H1 (cell line): ENCODE measurements around the gene PRKN. TPM values are rescaled to one million over a fixed set of nuclear protein-coding genes. Genes with fewer than 3 reads are reported as not detected.

Experiments used
- CTCF ChIA-PET: fragments of 300-600 bp; sonication (Branson Sonifier 250); formaldehyde crosslinking; loops from one replicate; lab custom pipeline; 2021; ENCODE audit not compliant: partially characterized antibody; lab: Charles Lee
- POLR2A ChIA-PET: fragments of 300-600 bp; sonication (Branson Sonifier 250); formaldehyde crosslinking; loops from one replicate; lab custom pipeline; 2021; ENCODE audit warnings: inconsistent platforms; ENCODE audit not compliant: partially characterized antibody; lab: Charles Lee
- DNase-seq, 2 experiments: peaks; one replicate each; pipeline versions ENCODE4 v3.0.0 to v3.0.0-alpha.2; 2010 to 2022; ENCODE audit warnings: low spot score in 2 of 2, low read depth in 1 of 2, mixed read lengths in 1 of 2
- FAIRE-seq: peaks from 2 replicates; lab custom pipeline; 2011; peaks lifted over from hg19 to GRCh38; lab: Jason Lieb, UNC
- H2AFZ ChIP-seq: 2 replicates; pipeline ENCODE4 v1.8.1; 2012; ENCODE audit warnings: low read length, inconsistent platforms
- H2AK5ac ChIP-seq: 2 replicates; pipeline ENCODE4 v1.6.1; 2013; ENCODE audit warnings: low read depth, low read length
- H2BK120ac ChIP-seq: replicated peaks from 2 replicates; pipeline ENCODE3; 2013; ENCODE audit warnings: low read depth, low read length, inconsistent platforms
- H2BK12ac ChIP-seq: 2 replicates; pipeline ENCODE4 v1.6.1; 2013; ENCODE audit warnings: low read depth, low read length
- H2BK15ac ChIP-seq: 2 replicates; pipeline ENCODE4 v1.6.1; 2013; ENCODE audit warnings: low read length
- H2BK20ac ChIP-seq: 2 replicates; pipeline ENCODE4 v1.6.1; 2013; ENCODE audit warnings: low read length
- H2BK5ac ChIP-seq: 2 replicates; pipeline ENCODE4 v1.6.1; 2013; ENCODE audit warnings: low read depth, low read length
- H3K14ac ChIP-seq: 2 replicates; pipeline ENCODE4 v1.6.1; 2013; ENCODE audit warnings: inconsistent platforms; ENCODE audit not compliant: insufficient read length
- H3K18ac ChIP-seq: 2 replicates; pipeline ENCODE4 v1.6.1; 2013; ENCODE audit warnings: low read length; ENCODE audit errors: extremely low read depth
- H3K23ac ChIP-seq: 2 replicates; pipeline ENCODE4 v1.6.1; 2013; ENCODE audit warnings: inconsistent platforms; ENCODE audit not compliant: insufficient read length
- H3K23me2 ChIP-seq: 2 replicates; pipeline ENCODE4 v1.6.1; 2013; ENCODE audit warnings: low read depth, low read length
- H3K27ac ChIP-seq: 2 replicates; pipeline ENCODE4 v1.6.1; 2011; ENCODE audit warnings: low read depth, low read length, inconsistent platforms
- H3K27me3 ChIP-seq, 4 experiments: replicated peaks in 1 of 4; 1 replicate in 1 of 4; 2 replicates in 3 of 4; pipeline versions ENCODE4 v1.6.1 to v1.8.1; 2011 to 2013; ENCODE audit warnings: low read length in 3 of 4, mild to moderate bottlenecking in 3 of 4, inconsistent platforms in 2 of 4, mixed read lengths in 2 of 4, moderate library complexity in 1 of 4; ENCODE audit not compliant: control insufficient read depth in 3 of 4, insufficient read depth in 3 of 4; ENCODE audit errors: extremely low read depth in 1 of 4
- H3K36me3 ChIP-seq, 4 experiments: 2 replicates each; pipeline versions ENCODE4 v1.6.1 to v1.8.1; 2011 to 2013; ENCODE audit warnings: mild to moderate bottlenecking in 4 of 4, low read length in 3 of 4, moderate library complexity in 2 of 4, control low read depth in 1 of 4, inconsistent platforms in 1 of 4; ENCODE audit not compliant: insufficient read depth in 4 of 4, control insufficient read depth in 2 of 4
- H3K4ac ChIP-seq: replicated peaks from 2 replicates; pipeline ENCODE3; 2013; ENCODE audit warnings: low read length, low read depth, mixed read lengths, inconsistent platforms; ENCODE audit not compliant: insufficient read length
- H3K4me1 ChIP-seq, 4 experiments: replicated peaks in 1 of 4; 1 replicate in 1 of 4; 2 replicates in 3 of 4; pipeline versions ENCODE4 v1.6.1 to v1.8.1; 2011 to 2013; ENCODE audit warnings: low read length in 3 of 4, inconsistent platforms in 2 of 4, mixed read lengths in 1 of 4; ENCODE audit not compliant: insufficient read depth in 4 of 4, control insufficient read depth in 3 of 4
- H3K4me2 ChIP-seq, 2 experiments: 2 replicates each; pipeline versions ENCODE4 v1.6.1 to v1.8.1; 2011 to 2013; ENCODE audit warnings: low read depth in 2 of 2, low read length in 2 of 2, control low read depth in 1 of 2, inconsistent platforms in 1 of 2, mild to moderate bottlenecking in 1 of 2; ENCODE audit not compliant: insufficient read depth in 1 of 2
- H3K4me3 ChIP-seq, 4 experiments: fragments of 200-600, 300-600 bp in 1 of 4; sonication (generic), shearing (Covaris generic), sonication (Bioruptor Twin) in 1 of 4; 2 replicates each; pipeline versions ENCODE4 v1.5.1 to v1.8.1; 2011 to 2016; ENCODE audit warnings: low read length in 4 of 4, low read depth in 3 of 4, control low read depth in 2 of 4, inconsistent platforms in 2 of 4, mild to moderate bottlenecking in 2 of 4, mixed read lengths in 1 of 4, moderate library complexity in 1 of 4; ENCODE audit not compliant: insufficient read depth in 2 of 4; ENCODE audit errors: extremely low read depth in 1 of 4
- H3K56ac ChIP-seq: replicated peaks from 2 replicates; pipeline ENCODE3; 2013; ENCODE audit warnings: low read depth, mild to moderate bottlenecking, mixed read lengths, low read length, inconsistent platforms; ENCODE audit not compliant: insufficient read length
- H3K79me1 ChIP-seq: 2 replicates; pipeline ENCODE4 v1.6.1; 2013; ENCODE audit warnings: low read depth, low read length, control low read depth
- H3K79me2 ChIP-seq, 2 experiments: 2 replicates each; pipeline versions ENCODE4 v1.6.1 to v1.8.1; 2012 to 2013; ENCODE audit warnings: low read length in 2 of 2, mild to moderate bottlenecking in 2 of 2, inconsistent platforms in 1 of 2; ENCODE audit not compliant: insufficient read depth in 2 of 2, control insufficient read depth in 1 of 2
- H3K9ac ChIP-seq, 4 experiments: replicated peaks in 1 of 4; 1 replicate in 1 of 4; 2 replicates in 3 of 4; pipeline versions ENCODE4 v1.6.1 to v1.8.1; 2011 to 2013; ENCODE audit warnings: low read depth in 3 of 4, low read length in 3 of 4, control low read depth in 2 of 4, mild to moderate bottlenecking in 2 of 4, moderate library complexity in 2 of 4, inconsistent platforms in 1 of 4; ENCODE audit errors: extremely low read depth in 1 of 4
- H3K9me3 ChIP-seq, 2 experiments: 2 replicates each; pipeline versions ENCODE4 v1.6.1 to v1.8.1; 2012 to 2013; ENCODE audit warnings: mild to moderate bottlenecking in 2 of 2, moderate library complexity in 2 of 2, control low read depth in 1 of 2, inconsistent platforms in 1 of 2, low read depth in 1 of 2, low read length in 1 of 2, mixed read lengths in 1 of 2; ENCODE audit not compliant: insufficient read depth in 2 of 2
- H4K20me1 ChIP-seq, 2 experiments: replicated peaks in 1 of 2; 2 replicates each; pipeline versions ENCODE3 to v1.8.1; 2011 to 2013; ENCODE audit warnings: inconsistent platforms in 2 of 2, low read length in 2 of 2, mild to moderate bottlenecking in 1 of 2; ENCODE audit not compliant: insufficient read depth in 2 of 2, control insufficient read depth in 1 of 2
- H4K5ac ChIP-seq: 2 replicates; pipeline ENCODE4 v1.6.1; 2013; ENCODE audit warnings: low read length, low read depth, mixed read lengths, inconsistent platforms; ENCODE audit not compliant: insufficient read length
- H4K8ac ChIP-seq: 2 replicates; pipeline ENCODE4 v1.8.0; 2013; ENCODE audit warnings: mild to moderate bottlenecking, moderate library complexity, low read length, inconsistent platforms; ENCODE audit not compliant: insufficient read depth; ENCODE audit errors: extremely low read depth
- H4K91ac ChIP-seq: replicated peaks from 2 replicates; pipeline ENCODE3; 2013; ENCODE audit warnings: low read length, mixed read lengths, inconsistent platforms; ENCODE audit not compliant: insufficient read length
- EGR1 ChIP-seq: IDR thresholded peaks from 2 replicates; pipeline ENCODE4 v1.6.1; 2011; ENCODE audit warnings: low read depth, low read length, borderline replicate concordance
- RAD21 ChIP-seq, 2 experiments: IDR thresholded peaks in 1 of 2; conservative IDR thresholded peaks in 1 of 2; 2 replicates each; pipeline ENCODE4 v1.6.1; 2011; ENCODE audit warnings: low read depth in 2 of 2, low read length in 2 of 2, improper control_type of control experiment in 1 of 2, inconsistent platforms in 1 of 2, mild to moderate bottlenecking in 1 of 2, moderate library complexity in 1 of 2
- SIN3A ChIP-seq, 2 experiments: IDR thresholded peaks in 1 of 2; conservative IDR thresholded peaks in 1 of 2; 2 replicates each; pipeline ENCODE4 v1.6.1; 2011 to 2012; ENCODE audit warnings: low read length in 2 of 2, improper control_type of control experiment in 1 of 2, low read depth in 1 of 2, mild to moderate bottlenecking in 1 of 2
- SP1 ChIP-seq: IDR thresholded peaks from 2 replicates; pipeline ENCODE4 v1.6.1; 2011; ENCODE audit warnings: low read depth, low read length
- SRF ChIP-seq: IDR thresholded peaks from 2 replicates; pipeline ENCODE4 v1.6.1; 2011; ENCODE audit warnings: mild to moderate bottlenecking, low read depth, low read length, moderate library complexity
- ZNF274 ChIP-seq: IDR thresholded peaks from 2 replicates; pipeline ENCODE4 v1.7.0; 2012; ENCODE audit warnings: low read length, borderline replicate concordance; ENCODE audit errors: extremely low read depth
- WGBS, 2 experiments: shearing (Covaris generic) in 1 of 2; methylation state at CpG; one replicate each; pipeline versions ENCODE4 v1.1.6 to v1.1.7; 2013 to 2015; ENCODE audit warnings: low lambda C conversion rate in 2 of 2, mixed read lengths in 2 of 2, inconsistent platforms in 1 of 2, low coverage in 1 of 2, missing lambda C conversion rate in 1 of 2; ENCODE audit not compliant: insufficient replicate concordance in 2 of 2, insufficient coverage in 1 of 2, insufficient read length in 1 of 2; ENCODE audit errors: extremely low coverage in 1 of 2, missing lambda C conversion rate in 1 of 2; 5-methylcytosine and 5-hydroxymethylcytosine counted together
- polyA plus RNA-seq, 7 experiments: library from polyadenylated mRNA; depleted of rRNA in 3 of 7; stranded (reverse) in 5 of 7; unstranded in 2 of 7; fragments of >200 nt in 5 of 7; fragments of 200-250 nt in 2 of 7; gene quantifications; 1 replicate in 5 of 7; 2 replicates in 1 of 7; 4 replicates in 1 of 7; pipeline versions ENCODE4 v1.2.1 to v1.2.3, GENCODE V29; 2011 to 2013; ENCODE audit warnings: missing spikeins in 2 of 7, mixed read lengths in 2 of 7
- total RNA-seq: library from RNA; stranded (reverse); fragmentation: NEBNext Ultra II Directional; extraction: Animal tissue kit (Norgen Biotek cat#: 25700); gene quantifications from 2 replicates; pipeline ENCODE4 v1.2.1, GENCODE V29; 2021
- TF ChIP-seq, protein P1 (sequence below): IDR thresholded peaks from 2 replicates; pipeline ENCODE4 v1.6.1; 2012; ENCODE audit warnings: inconsistent platforms
- TF ChIP-seq, protein P2 (sequence below), 3 experiments: IDR thresholded peaks; 1 replicate in 2 of 3; 2 replicates in 1 of 3; pipeline versions ENCODE4 v1.5.1 to v1.6.1; 2011; ENCODE audit warnings: low read length in 3 of 3, mild to moderate bottlenecking in 3 of 3, inconsistent platforms in 2 of 3, low read depth in 1 of 3, moderate library complexity in 1 of 3; ENCODE audit not compliant: insufficient read depth in 1 of 3; ENCODE audit errors: control extremely low read depth in 1 of 3

Gene PRKN
- total and polyA plus RNA-seq, 2 of the 8 experiments (the other 6 are each of a cell fraction or from before 2014, with no cell fraction given): 0.13 to 0.29 TPM

GRCh38 chr6:161829291-161829729, 898.3 kb downstream of the PRKN start:
- Histone ChIP-seq H2AFZ (no peak overlapping the region), H4K91ac (no peak overlapping the region), H3K14ac (no peak overlapping the region), H2BK20ac (no peak overlapping the region), H3K4me3 (no peak overlapping the region), H3K4ac (no peak overlapping the region), H3K27me3 (no peaks in the 10 kb centered on the region), H4K8ac (no peak overlapping the region), H3K9ac (no peak overlapping the region), H3K4me1 (peaks cover 0 to 4% (median 0%) of the 10 kb centered on the region in 4 experiments; a peak in 2 of 7 replicates), H3K36me3 (no peaks in the 10 kb centered on the region), H3K9me3 (no peaks in the 10 kb centered on the region), H3K79me2 (no peaks in the 10 kb centered on the region), H3K4me2 (no peak overlapping the region), H4K5ac (no peak overlapping the region), H4K20me1 (no peaks in the 10 kb centered on the region), H2BK5ac (no peak overlapping the region), H3K79me1 (no peaks in the 10 kb centered on the region), H2BK15ac (no peak overlapping the region), H3K27ac (no peak overlapping the region), H2BK12ac (no peak overlapping the region), H3K56ac (no peak overlapping the region), H2AK5ac (no peak overlapping the region), H3K18ac (no peak overlapping the region), H2BK120ac (no peak overlapping the region), H3K23me2 (no peaks in the 10 kb centered on the region), H3K23ac (no peak overlapping the region)
- WGBS, 2 experiments: 77% methylated on average over 9 of the region's 9 CpGs; no CpG with 5 or more reads in 1 of the 2 experiments
- DNase-seq (no peak), FAIRE-seq (no peak)
- CTCF ChIA-PET: interaction anchor here (0.6 to 1.6 kb wide), 7 partner anchors 10 to 271 kb away, joined by 3 to 4 read pairs (median 3); no protein-coding TSS in a partner anchor
- POLR2A ChIA-PET: interaction anchor here (0.6 to 0.8 kb wide), 3 partner anchors 18 to 1276 kb away, joined by 3 to 4 read pairs (median 3); no protein-coding TSS in a partner anchor
- TF ChIP-seq SRF: no peak
- TF ChIP-seq EGR1: no peak
- TF ChIP-seq RAD21 (IDR thresholded peaks at IDR 0.05 in 1 of 2, conservative IDR thresholded peaks at IDR 0.05 in 1 of 2; ENCODE audit: low read depth in 2 of 2, low read length in 2 of 2): peak in 1 of 2 experiments; percentile 5; a peak in 1 of 4 replicates
- TF ChIP-seq ZNF274: no peak
- TF ChIP-seq, protein P1, sequence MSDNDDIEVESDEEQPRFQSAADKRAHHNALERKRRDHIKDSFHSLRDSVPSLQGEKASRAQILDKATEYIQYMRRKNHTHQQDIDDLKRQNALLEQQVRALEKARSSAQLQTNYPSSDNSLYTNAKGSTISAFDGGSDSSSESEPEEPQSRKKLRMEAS: no peak
- no peak for TF ChIP-seq SP1
- TF ChIP-seq, protein P2, sequence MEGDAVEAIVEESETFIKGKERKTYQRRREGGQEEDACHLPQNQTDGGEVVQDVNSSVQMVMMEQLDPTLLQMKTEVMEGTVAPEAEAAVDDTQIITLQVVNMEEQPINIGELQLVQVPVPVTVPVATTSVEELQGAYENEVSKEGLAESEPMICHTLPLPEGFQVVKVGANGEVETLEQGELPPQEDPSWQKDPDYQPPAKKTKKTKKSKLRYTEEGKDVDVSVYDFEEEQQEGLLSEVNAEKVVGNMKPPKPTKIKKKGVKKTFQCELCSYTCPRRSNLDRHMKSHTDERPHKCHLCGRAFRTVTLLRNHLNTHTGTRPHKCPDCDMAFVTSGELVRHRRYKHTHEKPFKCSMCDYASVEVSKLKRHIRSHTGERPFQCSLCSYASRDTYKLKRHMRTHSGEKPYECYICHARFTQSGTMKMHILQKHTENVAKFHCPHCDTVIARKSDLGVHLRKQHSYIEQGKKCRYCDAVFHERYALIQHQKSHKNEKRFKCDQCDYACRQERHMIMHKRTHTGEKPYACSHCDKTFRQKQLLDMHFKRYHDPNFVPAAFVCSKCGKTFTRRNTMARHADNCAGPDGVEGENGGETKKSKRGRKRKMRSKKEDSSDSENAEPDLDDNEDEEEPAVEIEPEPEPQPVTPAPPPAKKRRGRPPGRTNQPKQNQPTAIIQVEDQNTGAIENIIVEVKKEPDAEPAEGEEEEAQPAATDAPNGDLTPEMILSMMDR (IDR thresholded peaks at IDR 0.05; ENCODE audit: control extremely low read depth in 1 of 3, insufficient read depth in 1 of 3, low read depth in 1 of 3, low read length in 3 of 3): peak in 2 of 3 experiments; percentile 3 to 4; a peak in 3 of 4 replicates
- TF ChIP-seq SIN3A (conservative IDR thresholded peaks at IDR 0.05 in 1 of 2, IDR thresholded peaks at IDR 0.05 in 1 of 2; ENCODE audit: low read depth in 1 of 2, low read length in 2 of 2): no peak
